Kidney (tissue), 14 donors: Measurements from ENCODE around the gene FBXO28. TPM values are rescaled to one million over a fixed set of nuclear protein-coding genes. Genes with fewer than 3 reads are reported as not detected.

Experiments
- DNase-seq, 5 donors: peaks; one replicate each; pipeline ENCODE4 v3.0.0-alpha.2; 2013 to 2020
- FAIRE-seq: peaks from 2 replicates; lab custom pipeline; 2012; peaks lifted over from hg19 to GRCh38; lab: Jason Lieb, UNC
- H3K27ac ChIP-seq, 2 donors: one replicate each; pipeline ENCODE4 v1.7.0; 2013; ENCODE audit warnings: low read depth in 2 of 2, low read length in 2 of 2, inconsistent platforms in 1 of 2
- H3K27me3 ChIP-seq: one replicate; pipeline ENCODE4 v1.7.1; 2013; ENCODE audit warnings: low read length, inconsistent platforms; ENCODE audit not compliant: control insufficient read depth, insufficient read depth
- H3K36me3 ChIP-seq, 3 donors: one replicate each; pipeline versions ENCODE4 v1.7.0 to v1.7.1; 2013; ENCODE audit warnings: low read length in 3 of 3, control low read depth in 1 of 3, inconsistent platforms in 1 of 3; ENCODE audit not compliant: insufficient read depth in 3 of 3, control insufficient read depth in 2 of 3
- H3K4me1 ChIP-seq, 3 donors: one replicate each; pipeline versions ENCODE4 v1.7.0 to v1.7.1; 2013; ENCODE audit warnings: low read length in 3 of 3, inconsistent platforms in 1 of 3, low read depth in 1 of 3; ENCODE audit not compliant: control insufficient read depth in 2 of 3, insufficient read depth in 2 of 3
- H3K4me3 ChIP-seq, 3 donors: one replicate each; pipeline versions ENCODE4 v1.7.0 to v1.8.1; 2013; ENCODE audit warnings: low read length in 3 of 3, control low read depth in 1 of 3, inconsistent platforms in 1 of 3
- H3K9ac ChIP-seq, 3 donors: one replicate each; pipeline versions ENCODE4 v1.7.0 to v1.7.1; 2013; ENCODE audit warnings: low read length in 3 of 3, control low read depth in 1 of 3, inconsistent platforms in 1 of 3
- H3K9me3 ChIP-seq, 3 donors: one replicate each; pipeline versions ENCODE4 v1.7.0 to v1.7.1; 2013; ENCODE audit warnings: low read length in 3 of 3, control low read depth in 1 of 3, inconsistent platforms in 1 of 3; ENCODE audit not compliant: control insufficient read depth in 2 of 3, insufficient read depth in 1 of 3
- CTCF ChIP-seq: IDR thresholded peaks from 3 replicates; pipeline ENCODE4 v1.5.1; 2012; ENCODE audit warnings: mild to moderate bottlenecking, moderate library complexity, borderline replicate concordance; ENCODE audit not compliant: insufficient read depth; ENCODE audit errors: extremely low read depth
- intact Hi-C: fragments of 100-400 bp; cut with DNase I; formaldehyde crosslinking; loops from one replicate; pipeline ENCODE4 v1.11.1; 2022
- polyA plus RNA-seq: library from polyadenylated mRNA; stranded (reverse); fragments of 350-450 nt; fragmentation: Illumina TruSeq; extraction: RNeasy Lipid Tissue Mini Kit (QIAGEN cat#74804); gene quantifications from one replicate; pipeline ENCODE4 v1.2.3, GENCODE V29; 2014; ENCODE audit warnings: low read depth, low replicate concordance; ENCODE audit not compliant: insufficient read depth
- total RNA-seq: library from RNA; stranded (reverse); fragmentation: NEBNext Ultra II Directional; extraction: Animal tissue kit (Norgen Biotek cat#: 25700); gene quantifications from one replicate; pipeline ENCODE4 v1.2.1, GENCODE V29; 2021
- donor health status: control.
- donor health status: control.
- donor health status: control.
- donor health status: control.
- donor health status: control.
- donor health status: DM: yes; HTN: yes; CAD: no.
- donor health status: Normal renal cell carcinoma (clear cell type).

FBXO28 gene
- total and polyA plus RNA-seq, 2 donors from 2014 or later = 8.8 to 31.4 TPM

- peaks cover 0 to 7% (median 0%) of the 10 kb centered on the region in 3 donors for H3K4me1 ChIP-seq
- no peak overlapping the region for H3K27ac ChIP-seq
- no peaks in the 10 kb centered on the region for H3K27me3 ChIP-seq
- no peak overlapping the region for H3K4me3 ChIP-seq
- intact Hi-C loops = no loop called here
- no peak for DNase-seq
- no peak overlapping the region for H3K9ac ChIP-seq
- FAIRE-seq = no peak
- peaks cover 6 to 21% (median 17%) of the 10 kb centered on the region in 3 donors for H3K36me3 ChIP-seq
- H3K9me3 ChIP-seq = no peaks in the 10 kb centered on the region
- no peak for TF ChIP-seq CTCF
These were observed 46.3 kb downstream of the FBXO28 start for GRCh38 chr1:224160171-224160682.

DNA sequence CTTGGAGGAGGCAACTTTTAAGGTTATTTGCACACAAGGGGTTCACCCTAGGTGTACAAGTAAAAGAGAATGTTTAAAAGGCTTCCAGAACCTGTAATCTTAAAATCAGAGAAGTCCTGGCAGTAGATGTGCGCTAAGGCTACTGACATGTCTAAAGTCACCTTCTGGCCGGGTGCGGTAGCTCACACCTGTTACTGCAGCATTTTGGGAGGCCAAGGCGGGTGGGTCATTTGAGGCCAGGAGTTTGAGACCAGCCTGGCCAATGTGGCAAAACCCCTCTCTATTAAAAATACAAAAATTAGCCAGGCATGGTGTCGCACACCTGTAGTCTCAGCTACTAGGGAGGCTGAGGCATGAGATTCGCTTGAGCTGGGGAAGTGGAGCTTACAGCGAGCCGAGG lies 48.9 kb downstream of the FBXO28 start:
- peaks cover 0 to 15% (median 11%) of the 10 kb centered on the region in 3 donors for H3K36me3 ChIP-seq
- peaks cover 0 to 7% (median 0%) of the 10 kb centered on the region in 3 donors for H3K4me1 ChIP-seq
- no peak for TF ChIP-seq CTCF
- H3K27me3 ChIP-seq = no peaks in the 10 kb centered on the region
- H3K9ac ChIP-seq = no peak overlapping the region
- intact Hi-C loops = no loop called here
- no peaks in the 10 kb centered on the region for H3K9me3 ChIP-seq
- H3K27ac ChIP-seq = no peak overlapping the region
- FAIRE-seq (no peak), DNase-seq (no peak)
- H3K4me3 ChIP-seq = no peak overlapping the region

- Histone ChIP-seq H3K9ac (no peak overlapping the region), H3K4me3 (no peak overlapping the region), H3K27me3 (no peaks in the 10 kb centered on the region), H3K36me3 (peaks cover 0 to 13% (median 11%) of the 10 kb centered on the region in 3 donors), H3K27ac (no peak overlapping the region), H3K4me1 (peaks cover 0 to 7% (median 0%) of the 10 kb centered on the region in 3 donors), H3K9me3 (no peaks in the 10 kb centered on the region)
- FAIRE-seq = no peak
- intact Hi-C loops = no loop called here
- DNase-seq = no peak
- no peak for TF ChIP-seq CTCF
These were observed 49.4 kb downstream of the FBXO28 start for GRCh38 chr1:224163311-224163710.
